Forelimb muscle (tissue), 1 donor: ENCODE data around the gene CDKL5. TPM values are rescaled to one million over a fixed set of nuclear protein-coding genes. Genes with fewer than 3 reads are reported as not detected.
A peak's percentile ranks its signal among the peaks of the same experiment; 100 is the strongest.

ENCODE experiments used
- DNase-seq: peaks from one replicate; pipeline ENCODE4 v3.0.0-alpha.2; 2013; ENCODE audit warnings: low read depth
- polyA plus RNA-seq: library from polyadenylated mRNA; unstranded; fragments of 120-200 nt; gene quantifications from one replicate; pipeline ENCODE4 v1.2.1, GENCODE V29; 2013; ENCODE audit not compliant: insufficient read length

The CDKL5 gene
- polyA plus RNA-seq, 1 donor: 4.0 TPM

GRCh38 chrX:18457000-18457399 is 31.6 kb downstream of the CDKL5 start:
- DNase-seq: no peak

- DNase-seq: no peak
These were observed 36.0 kb downstream of the CDKL5 start for GRCh38 chrX:18461431-18461830.

- no peak for DNase-seq
These were observed 39.1 kb downstream of the CDKL5 start for GRCh38 chrX:18464499-18464898.

DNA sequence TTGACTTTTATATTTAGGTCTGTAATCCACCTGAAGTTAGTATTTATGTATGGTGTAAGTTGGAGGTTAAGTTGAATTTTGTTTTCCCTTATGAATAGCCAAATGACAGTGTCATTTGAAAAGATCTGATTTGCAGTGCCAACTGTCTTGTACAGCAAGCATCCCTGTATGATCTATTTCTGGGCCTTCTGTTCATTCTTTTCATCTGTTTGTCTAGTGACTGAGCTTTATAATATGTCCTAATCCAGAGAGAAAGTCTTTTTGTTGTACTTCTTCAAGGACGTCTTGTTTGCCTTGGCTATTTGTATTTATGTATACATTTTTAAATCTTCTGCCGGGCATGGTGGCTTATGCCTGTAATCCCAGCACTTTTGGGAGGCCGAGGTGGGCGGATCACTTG is 39.6 kb downstream of the CDKL5 start:
- DNase-seq: no peak

- no peak for DNase-seq
These were observed 43.2 kb downstream of the CDKL5 start for GRCh38 chrX:18468599-18468998.

DNA sequence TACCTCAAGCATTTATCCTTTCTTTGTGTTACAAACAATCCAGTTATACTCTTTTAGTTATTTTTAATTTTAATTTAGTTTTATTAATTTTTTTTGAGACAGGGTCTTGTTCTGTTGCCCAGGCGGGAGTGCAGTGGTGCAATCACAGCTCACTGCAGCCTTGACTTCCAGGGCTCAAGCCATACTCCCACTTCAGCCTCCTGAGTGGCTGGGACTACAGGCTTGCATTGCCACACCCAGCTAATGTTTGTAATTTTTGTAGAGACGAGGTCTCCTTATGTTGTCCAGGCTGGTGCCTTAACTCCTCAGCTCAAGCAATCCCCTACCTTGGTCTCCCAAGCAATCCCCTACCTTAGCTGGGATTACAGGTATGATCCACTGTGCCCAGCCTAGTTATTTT is 45.9 kb downstream of the CDKL5 start:
- no peak for DNase-seq

- peak; percentile 19 for DNase-seq
These were observed 65.6 kb downstream of the CDKL5 start for GRCh38 chrX:18490806-18491555.

DNA sequence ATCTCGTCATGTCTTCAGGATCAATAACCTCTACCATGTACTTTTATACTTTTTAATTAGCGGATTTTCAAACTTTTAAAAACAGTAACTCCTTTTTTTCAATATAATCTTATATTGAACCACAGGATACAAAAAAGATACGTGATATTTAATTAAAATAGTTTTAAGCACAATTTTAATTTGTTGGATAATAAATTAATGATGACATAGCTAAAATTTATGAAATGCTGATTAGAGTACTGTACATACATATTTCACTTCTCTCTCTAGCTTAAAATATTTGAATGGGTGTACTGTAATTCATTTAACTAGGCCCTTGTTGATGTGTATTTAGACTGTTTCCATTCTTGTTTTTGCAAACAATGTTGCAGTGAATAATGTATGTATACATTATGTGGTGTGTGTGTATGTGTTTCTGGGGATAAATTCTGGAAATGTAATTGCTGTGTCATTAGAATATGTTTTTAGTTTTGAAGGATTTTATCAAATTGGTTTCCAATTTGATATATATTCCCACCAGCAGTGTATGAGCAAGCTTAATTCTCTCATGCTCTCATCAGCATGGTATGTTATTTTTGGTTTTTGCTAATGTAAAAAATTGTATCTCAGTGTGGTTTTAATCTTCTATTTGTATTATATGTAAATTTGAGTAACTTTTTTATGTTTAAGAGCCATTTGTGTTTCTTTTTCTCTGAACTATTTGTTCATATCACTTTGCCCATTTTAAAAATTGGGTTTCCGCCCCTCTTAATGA is 66.4 kb downstream of the CDKL5 start:
- DNase-seq: no peak

- no peak for DNase-seq
These were observed 109.5 kb downstream of the CDKL5 start for GRCh38 chrX:18534949-18535348.

GRCh38 chrX:18537068-18537467 is 111.7 kb downstream of the CDKL5 start:
- DNase-seq: no peak

GRCh38 chrX:18537524-18537923 is 112.1 kb downstream of the CDKL5 start:
- DNase-seq: no peak

- DNase-seq: no peak
These were observed 116.7 kb downstream of the CDKL5 start for GRCh38 chrX:18542131-18542530.

GRCh38 chrX:18542905-18543304 is 117.5 kb downstream of the CDKL5 start:
- DNase-seq: no peak

- DNase-seq: no peak
These were observed 118.3 kb downstream of the CDKL5 start for GRCh38 chrX:18543738-18544137.

DNA sequence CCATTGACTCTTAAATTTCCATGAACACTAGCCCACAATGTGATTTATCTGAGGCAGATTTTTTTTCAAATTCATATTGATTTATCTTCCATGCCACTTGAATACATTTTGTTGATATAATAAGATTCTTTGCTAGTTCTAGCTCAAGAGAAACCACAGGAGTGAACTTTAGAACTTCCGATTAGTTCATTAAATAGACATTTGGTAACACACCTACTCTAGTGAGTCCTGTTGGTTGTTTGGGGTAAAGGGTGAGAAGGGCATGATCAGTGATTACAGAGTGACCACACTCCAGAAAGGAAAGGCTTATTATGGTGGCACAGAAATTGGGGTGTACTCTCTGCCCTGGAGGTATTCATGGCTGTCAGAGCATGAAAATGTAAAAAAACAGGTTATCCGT is 120.4 kb downstream of the CDKL5 start:
- no peak for DNase-seq

GRCh38 chrX:18548996-18549395 is 123.6 kb downstream of the CDKL5 start:
- no peak for DNase-seq

GRCh38 chrX:18549643-18550042 is 124.2 kb downstream of the CDKL5 start:
- DNase-seq: no peak

DNA sequence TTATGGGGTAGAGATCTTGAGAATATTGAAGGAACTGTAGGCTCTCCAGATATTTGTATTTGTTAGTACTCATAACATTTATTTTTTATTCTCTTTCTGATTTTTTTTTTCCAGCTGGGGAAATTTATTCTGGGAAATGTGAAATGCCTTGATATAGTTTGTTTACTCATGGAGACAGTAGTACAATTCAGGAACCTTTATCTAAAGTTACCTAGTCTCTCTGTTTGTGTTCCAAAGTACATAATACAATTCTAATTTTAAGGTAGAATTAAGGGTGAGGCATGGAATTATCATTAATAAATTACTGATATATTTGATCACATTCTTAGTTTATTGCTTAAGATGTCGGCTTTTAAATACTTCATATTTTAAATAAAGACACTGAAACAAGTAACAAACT is 132.5 kb downstream of the CDKL5 start:
- DNase-seq: no peak

GRCh38 chrX:18558799-18559198 is 133.4 kb downstream of the CDKL5 start:
- no peak for DNase-seq

GRCh38 chrX:18561020-18561419 is 135.6 kb downstream of the CDKL5 start:
- DNase-seq: no peak

DNA sequence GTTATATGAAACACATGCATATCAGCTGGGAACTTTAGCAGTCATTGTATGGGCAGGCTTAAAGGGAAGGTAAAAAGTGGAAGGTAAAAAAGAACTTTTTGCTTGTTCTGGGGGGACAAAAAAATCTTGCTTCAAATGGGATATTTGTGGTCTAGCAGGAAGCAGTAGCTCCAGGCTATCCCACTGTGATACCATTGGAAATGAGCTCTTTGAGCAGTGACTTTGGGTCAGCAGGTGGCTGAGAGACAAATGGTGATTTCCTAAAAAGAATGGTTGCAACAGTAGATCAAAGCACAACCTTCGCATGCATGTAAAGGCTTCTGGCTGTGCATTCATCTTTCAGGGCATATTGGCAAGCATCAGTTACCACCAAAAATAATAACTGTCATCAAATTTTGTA is 140.3 kb downstream of the CDKL5 start:
- DNase-seq: no peak

DNA sequence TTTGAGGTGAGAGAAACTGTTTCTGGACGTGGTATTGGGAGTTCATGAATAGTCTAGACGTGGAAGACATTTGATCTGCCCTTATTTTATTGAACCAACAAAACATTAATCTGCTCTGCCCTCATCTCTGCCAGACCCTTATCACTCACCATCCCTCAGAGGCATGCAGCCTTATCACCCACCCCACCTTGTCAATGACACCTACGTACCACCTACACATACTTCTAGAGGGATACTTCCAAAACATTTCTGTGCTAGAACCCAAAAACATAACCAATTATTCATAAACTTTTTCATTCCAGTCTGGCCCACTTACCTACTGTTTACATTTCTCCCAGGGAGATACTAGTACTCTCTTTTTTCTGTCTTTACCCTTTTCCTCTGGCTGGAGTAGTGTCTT is 141.3 kb downstream of the CDKL5 start:
- no peak for DNase-seq

GRCh38 chrX:18573556-18573955 is 148.1 kb downstream of the CDKL5 start:
- no peak for DNase-seq
